HG03060 (cell line): ENCODE measurements around the gene DGKB.

Experiments used
- ATAC-seq: cut with Tn5 transposase; IDR thresholded peaks from one replicate; pipeline ENCODE4 v1.9.1; 2021; ENCODE audit warnings: low read depth, moderate number of reproducible peaks; ENCODE audit not compliant: unreplicated experiment

DGKB gene

GRCh38 chr7:14828053-14828452, 74.5 kb downstream of the DGKB start:
- ATAC-seq, result no peak

DNA sequence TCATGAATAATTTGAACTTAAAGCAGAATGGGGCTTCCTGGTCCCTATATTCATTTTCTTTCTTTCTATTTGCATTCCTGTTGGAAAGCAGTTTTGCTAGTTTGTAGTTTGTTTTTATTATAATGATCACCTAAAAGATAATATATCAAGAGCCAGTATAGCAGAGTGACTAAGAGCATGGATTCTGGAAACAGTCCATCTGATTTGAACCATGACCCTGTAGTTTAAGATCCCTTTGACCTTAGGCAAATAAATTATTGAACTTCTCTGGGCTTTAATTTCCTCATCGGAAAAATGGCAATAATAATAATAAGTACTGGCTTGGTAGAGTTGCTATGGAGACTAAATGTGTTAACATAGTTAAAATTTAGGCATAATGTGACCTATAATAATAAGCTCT, 76.1 kb downstream of the DGKB start:
- ATAC-seq, result no peak

DNA sequence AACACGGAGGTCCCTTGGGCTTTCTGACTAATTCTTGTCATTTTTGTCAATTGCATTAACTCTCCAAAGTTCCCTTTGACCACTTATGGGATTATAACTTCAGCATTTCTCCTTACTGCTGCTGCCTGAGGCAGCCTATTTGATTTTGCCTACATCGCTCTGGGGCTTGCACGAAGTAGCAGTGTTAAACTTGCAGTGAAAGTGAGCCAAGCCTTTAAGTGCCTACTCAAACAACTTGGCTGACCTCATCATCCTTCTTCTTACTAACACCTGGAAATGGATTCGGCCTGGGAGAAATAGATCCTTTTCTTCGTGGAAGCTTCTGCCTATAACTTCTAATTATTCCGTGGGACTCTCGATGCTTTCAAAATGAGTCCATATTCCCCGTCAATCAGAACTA, 76.6 kb downstream of the DGKB start:
- no peak for ATAC-seq

DNA sequence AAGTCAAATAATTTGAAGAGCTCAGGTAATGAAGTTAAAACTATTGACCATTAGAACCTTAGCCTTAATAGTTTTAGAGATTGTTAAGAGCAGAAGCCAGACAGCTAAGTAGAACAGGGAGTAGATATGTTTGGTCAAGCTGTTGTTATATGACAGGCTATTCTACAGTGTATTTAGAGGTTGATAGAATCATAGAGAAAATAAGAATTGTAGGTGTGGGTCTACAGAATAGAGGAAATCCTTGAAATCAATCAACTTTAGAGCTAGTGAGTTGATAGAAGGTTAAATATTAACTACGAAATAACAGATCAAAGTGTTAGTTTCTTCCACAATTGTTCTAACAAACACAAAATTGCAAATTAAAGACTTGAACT, 80.1 kb downstream of the DGKB start:
- ATAC-seq, result no peak

GRCh38 chr7:14821757-14822480, 80.6 kb downstream of the DGKB start:
- ATAC-seq, result no peak

- ATAC-seq, result no peak
Observed at GRCh38 chr7:14818871-14819270, 83.7 kb downstream of the DGKB start.

DNA sequence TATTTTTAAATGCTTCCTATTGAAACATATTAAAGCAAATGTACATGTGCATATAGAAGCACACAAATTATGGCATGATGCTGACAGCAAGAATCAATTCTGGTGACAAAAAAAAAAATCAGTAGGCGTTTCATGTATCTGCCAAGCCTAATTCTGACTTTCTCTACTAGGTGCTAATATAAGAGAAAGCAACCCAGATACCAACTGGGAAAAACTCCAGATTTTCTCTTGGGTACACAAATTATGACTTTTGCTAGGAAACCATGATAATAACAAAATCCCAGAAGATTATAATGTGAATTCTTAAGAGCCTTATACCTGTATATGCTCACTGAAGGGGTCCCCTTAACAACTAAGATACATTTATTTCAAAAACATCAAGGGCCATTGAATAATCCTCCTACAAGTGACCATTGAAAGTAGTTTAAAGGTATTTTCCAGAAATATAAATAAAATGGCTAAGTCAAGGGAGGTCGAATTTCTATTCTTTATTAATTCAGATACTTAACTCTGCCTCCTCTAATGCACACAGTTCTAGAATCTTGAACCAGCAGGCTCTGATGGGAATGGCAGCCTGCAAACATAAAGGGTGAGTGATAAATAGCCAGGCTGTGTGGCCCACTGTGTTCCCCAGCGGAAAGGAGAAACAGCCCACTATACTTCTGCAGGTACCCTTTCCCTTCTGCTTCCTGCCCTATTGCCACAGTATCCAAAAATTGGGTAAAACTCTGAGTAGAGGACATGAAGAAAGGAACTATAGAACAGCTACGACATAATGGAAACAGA, 84.5 kb downstream of the DGKB start:
- no peak for ATAC-seq

GRCh38 chr7:14807507-14807906, 95.0 kb downstream of the DGKB start:
- no peak for ATAC-seq

DNA sequence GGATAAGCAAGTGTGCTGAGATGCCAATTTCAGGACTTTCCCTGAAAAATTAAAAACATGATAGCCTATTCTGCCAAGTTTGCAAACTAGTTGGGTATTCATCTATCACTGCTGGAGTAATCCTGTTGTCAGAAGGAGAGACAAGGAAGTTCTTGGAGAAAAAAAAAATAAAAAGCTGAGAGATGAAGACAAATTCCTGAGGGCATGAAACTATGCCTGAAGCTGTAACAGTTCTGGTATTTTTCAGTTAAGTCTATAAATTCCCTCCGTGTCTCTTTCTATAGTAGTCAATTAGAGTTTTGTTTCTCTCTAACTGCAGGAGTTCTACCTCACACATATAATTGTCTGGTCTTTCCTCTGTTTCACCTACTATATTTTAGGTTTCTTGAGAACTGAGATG, 95.7 kb downstream of the DGKB start:
- ATAC-seq, result no peak

DNA sequence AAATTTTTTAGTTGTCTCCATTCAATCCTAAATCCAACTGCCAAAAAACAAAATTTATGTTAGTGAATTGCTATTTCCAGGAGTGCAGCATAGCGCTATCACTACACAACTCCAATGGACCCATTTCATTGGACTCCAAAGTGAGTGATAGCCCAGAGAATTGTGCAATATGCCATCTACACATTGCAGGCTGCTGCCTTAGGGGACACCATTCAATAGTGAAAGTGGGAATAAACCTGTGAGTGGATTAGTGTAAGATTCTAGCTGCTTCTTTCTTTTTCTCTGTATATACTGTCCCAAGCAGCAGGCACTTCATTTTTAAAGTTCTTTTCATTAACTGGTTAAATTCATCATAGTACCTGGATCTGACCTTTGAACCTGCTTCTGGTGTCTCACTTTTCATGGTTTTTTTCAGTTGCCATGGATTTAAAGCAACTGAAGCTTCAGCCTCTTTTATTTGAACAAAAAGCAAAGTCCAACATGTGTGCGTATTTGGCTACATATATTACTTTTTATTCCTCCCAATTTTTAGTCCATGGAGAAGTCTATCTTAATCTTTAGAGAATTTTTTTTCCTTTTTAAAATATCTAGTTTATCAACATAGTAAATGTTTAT, 97.3 kb downstream of the DGKB start:
- ATAC-seq, result no peak

GRCh38 chr7:14800664-14801063, 101.9 kb downstream of the DGKB start:
- no peak for ATAC-seq

DNA sequence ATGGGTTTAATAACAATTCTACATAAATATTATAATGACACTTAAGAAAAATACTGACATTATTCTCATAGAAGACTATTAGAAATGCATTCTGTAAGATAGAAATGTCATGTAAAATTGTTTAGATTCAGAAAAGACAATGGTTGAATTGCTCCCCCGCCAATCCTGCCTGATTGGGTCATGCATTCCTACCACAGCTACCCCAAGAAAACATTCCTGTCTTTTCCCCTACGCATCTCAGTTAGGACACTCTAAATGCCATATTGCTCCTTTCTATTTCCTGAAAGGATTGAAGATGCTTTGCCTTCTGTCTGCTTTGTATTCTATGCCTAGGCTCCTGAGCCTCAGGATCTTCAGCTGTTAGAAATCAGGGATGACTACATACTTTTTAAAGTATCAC, 109.4 kb downstream of the DGKB start:
- no peak for ATAC-seq

DNA sequence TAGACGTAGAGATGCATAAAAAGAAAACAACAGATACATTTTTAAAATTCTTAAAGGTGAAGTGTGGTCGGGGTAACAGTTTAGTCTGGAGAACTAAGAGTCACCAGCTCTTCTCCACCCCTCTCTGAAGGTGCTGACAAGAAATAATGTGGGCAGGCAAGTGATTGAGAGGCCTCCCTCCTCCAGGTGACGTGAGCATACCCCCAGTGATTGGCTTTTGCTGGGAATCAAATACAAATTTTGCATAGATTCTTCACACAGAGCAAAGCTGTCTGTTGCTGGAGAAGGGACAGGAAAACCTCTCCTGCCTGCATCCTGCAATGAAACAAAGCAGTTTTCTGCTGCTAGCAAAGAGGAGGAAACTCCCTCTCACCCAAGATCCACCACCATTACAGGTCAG, 115.0 kb downstream of the DGKB start:
- ATAC-seq, result no peak

DNA sequence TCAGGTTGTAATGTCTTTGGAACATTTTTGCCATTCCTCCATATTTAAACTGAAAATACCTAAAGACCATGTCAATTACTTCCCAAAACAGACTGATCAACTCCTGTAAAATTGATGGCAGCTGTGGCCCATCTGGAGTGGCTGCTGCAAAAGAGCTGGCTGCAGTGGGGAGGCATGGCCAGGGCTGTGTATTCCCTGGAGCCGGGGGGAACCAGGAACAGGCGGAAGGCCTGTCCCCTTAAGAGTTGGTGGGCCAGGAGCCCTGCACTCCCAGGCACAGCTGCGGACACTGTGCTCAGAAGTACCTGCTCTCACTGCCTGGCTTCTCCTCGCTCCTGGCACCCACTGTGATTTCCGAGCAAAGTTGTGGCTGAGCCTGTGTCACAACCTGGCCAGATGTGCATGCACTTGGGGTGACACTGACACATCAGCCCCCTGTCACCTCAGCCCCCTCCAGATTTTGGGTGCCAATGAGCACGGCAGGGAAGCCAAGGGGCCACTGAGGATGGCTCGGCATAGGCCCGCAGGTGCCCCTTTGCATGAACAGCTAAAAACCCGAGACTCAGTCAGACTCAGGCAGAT, 116.1 kb downstream of the DGKB start:
- ATAC-seq, result no peak

GRCh38 chr7:14777806-14778205, 124.7 kb downstream of the DGKB start:
- ATAC-seq, result no peak

- ATAC-seq, result no peak
Observed at GRCh38 chr7:14776266-14776665, 126.3 kb downstream of the DGKB start.

GRCh38 chr7:14773729-14774271, 128.8 kb downstream of the DGKB start:
- no peak for ATAC-seq

DNA sequence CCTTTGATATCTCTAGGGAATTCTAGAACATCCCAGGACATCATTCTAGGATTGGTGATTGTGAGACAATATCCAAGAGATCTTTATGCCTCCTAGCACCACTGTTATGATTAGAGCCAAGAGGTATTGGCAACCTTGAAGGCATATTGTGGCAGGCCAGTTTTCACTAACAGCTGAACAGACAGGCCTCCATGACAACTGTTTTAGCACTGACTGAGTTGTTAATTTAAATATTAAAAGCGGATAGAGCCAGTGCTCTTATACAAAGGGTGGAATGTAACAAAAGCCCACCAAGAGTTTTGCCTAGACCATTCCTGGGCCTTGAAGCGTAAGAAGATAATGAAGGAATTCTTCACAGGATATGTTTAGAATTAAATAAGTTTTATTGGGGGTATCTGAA, 131.9 kb downstream of the DGKB start:
- no peak for ATAC-seq

GRCh38 chr7:14769261-14769660, 133.3 kb downstream of the DGKB start:
- no peak for ATAC-seq

DNA sequence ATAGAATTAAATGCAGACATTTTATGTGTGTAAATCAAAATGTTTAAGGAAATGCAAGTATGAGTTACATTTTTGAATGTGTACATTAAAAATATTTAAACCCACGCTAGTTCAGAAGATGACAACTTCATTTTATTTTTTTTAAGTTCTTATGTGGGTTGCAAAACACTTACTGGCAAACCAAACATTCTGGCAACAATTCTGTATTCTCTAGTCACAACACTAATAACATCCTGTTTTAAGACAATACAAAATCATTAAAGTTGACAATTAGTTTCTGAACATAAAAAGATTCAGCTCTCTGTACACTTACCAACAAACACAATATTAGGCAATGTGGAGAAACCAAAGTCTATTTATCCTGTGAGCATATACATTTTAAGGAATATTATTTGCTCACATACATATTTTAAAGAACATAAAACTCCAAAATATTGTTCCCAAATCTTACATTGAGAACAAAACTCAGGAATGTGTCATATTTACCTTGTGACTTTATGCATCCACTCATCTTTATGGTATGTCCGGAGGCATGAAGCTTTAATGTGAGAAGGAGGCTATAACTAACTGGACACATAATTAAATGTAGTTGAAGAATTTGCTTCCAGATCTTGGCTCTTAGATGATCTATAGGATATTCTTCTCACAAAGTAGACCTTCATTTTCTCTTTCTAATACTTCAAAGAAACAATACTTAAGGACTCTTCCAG, 134.7 kb downstream of the DGKB start:
- ATAC-seq, result no peak

GRCh38 chr7:14766747-14767146, 135.8 kb downstream of the DGKB start:
- ATAC-seq, result no peak
